ENCODE data around the gene TTLL10. TPM values are rescaled to one million over a fixed set of nuclear protein-coding genes. Genes with fewer than 3 reads are reported as not detected.

Gene TTLL10
- total RNA-seq, 1 experiment from 2014 or later = not detected

DNA sequence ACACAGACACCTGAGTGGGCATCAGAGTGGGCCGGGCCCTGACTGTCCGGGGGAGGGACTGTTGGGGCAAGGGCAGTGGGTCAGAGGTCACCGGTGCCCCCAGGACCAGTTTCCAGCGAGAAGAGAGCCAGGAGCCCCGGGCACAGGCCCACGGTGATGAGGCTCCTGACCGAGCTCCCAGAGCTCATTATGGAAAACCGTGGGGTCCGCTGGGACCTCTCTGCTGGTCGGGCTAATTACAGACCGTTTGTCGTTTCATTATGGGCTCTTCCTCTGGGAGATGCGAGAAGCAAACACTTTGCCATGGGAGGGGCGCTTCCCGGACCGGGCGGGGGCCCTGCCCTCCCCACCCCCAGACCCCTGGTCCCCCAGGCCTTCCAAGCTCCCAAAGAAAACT, 12.0 kb upstream of the TTLL10 start:
- TF ChIP-seq, protein P1, sequence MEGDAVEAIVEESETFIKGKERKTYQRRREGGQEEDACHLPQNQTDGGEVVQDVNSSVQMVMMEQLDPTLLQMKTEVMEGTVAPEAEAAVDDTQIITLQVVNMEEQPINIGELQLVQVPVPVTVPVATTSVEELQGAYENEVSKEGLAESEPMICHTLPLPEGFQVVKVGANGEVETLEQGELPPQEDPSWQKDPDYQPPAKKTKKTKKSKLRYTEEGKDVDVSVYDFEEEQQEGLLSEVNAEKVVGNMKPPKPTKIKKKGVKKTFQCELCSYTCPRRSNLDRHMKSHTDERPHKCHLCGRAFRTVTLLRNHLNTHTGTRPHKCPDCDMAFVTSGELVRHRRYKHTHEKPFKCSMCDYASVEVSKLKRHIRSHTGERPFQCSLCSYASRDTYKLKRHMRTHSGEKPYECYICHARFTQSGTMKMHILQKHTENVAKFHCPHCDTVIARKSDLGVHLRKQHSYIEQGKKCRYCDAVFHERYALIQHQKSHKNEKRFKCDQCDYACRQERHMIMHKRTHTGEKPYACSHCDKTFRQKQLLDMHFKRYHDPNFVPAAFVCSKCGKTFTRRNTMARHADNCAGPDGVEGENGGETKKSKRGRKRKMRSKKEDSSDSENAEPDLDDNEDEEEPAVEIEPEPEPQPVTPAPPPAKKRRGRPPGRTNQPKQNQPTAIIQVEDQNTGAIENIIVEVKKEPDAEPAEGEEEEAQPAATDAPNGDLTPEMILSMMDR (IDR thresholded peaks at IDR 0.05; ENCODE audit: unreplicated experiment) = no peak
- POLR2A ChIA-PET = no interaction called here
- no TSS peak for BruUV-seq (replicated peaks)

DNA sequence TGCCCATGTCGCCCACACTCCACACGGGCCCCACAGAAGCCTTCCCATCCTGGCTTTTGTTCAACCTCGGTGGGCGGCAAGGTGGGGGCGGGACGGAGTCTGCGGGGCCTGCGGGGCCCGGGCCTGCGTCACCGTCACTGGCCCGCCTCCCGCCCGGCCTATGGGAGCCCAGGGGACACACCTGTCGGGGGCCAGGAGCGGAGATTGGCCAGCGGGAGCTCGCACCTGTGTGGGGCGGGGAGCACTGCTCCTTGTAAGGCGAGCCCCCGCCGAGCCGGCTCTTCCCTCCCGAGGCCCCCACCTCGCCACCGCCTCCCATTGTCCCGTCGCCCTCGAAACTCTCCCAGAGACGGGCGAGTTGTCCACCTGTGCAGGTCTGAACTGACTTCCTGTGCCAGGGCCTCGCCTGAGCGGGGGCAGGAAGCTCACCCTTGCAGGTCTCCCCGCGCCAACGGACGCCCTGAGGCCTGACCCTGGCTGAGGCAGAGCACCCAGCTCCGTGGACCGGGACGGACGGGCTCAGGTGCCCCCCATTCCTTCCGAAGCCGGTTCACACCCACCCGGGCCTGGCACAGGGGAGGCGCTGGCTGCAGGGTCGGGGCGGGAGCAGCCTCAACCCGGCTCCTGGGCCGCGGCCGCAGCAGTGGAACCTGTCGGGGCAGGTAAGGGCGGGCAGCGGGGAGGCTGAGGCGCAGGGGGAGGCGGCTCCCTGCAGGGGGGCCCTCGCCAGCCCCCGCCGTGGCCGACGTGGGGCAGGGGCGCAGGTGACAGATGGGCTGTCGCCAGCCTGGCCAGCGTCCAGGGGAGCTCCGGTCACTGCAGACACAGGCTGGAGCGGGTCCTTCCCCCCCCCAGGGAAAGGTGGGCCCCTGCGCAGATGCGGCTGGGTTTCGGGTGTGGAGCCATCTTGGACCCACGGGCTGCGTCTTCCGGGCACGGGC, 10.8 kb upstream of the TTLL10 start:
- Mint-ChIP-seq H3K4me1 (ENCODE audit: insufficient read depth, unreplicated experiment) (no peaks in the 10 kb centered on the region), H3K4me3 (ENCODE audit: unreplicated experiment) (no peak overlapping the region), H3K27ac (ENCODE audit: low read depth, unreplicated experiment) (no peak overlapping the region), H3K27me3 (ENCODE audit: insufficient read depth, unreplicated experiment) (no peaks in the 10 kb centered on the region), H3K9me3 (ENCODE audit: unreplicated experiment) (no peaks in the 10 kb centered on the region), H3K36me3 (ENCODE audit: insufficient read depth, unreplicated experiment) (no peaks in the 10 kb centered on the region)
- TF ChIP-seq, protein P1 (IDR thresholded peaks at IDR 0.05; ENCODE audit: unreplicated experiment) = no peak
- CTCF ChIA-PET = no interaction called here
- intact Hi-C loops (cut with micrococcal nuclease) = no loop called here
- BruUV-seq (replicated peaks) = no TSS peak
- DNase-seq (ENCODE audit: unreplicated experiment) = peak; percentile 16
- POLR2A ChIA-PET = no interaction called here

More for the DNA sequence above, 12.0 kb upstream of the TTLL10 start:
- intact Hi-C loops (cut with micrococcal nuclease) = no loop called here
- Mint-ChIP-seq H3K36me3 (ENCODE audit: insufficient read depth, unreplicated experiment) (no peaks in the 10 kb centered on the region), H3K27ac (ENCODE audit: low read depth, unreplicated experiment) (no peak overlapping the region), H3K4me1 (ENCODE audit: insufficient read depth, unreplicated experiment) (no peaks in the 10 kb centered on the region), H3K9me3 (ENCODE audit: unreplicated experiment) (no peaks in the 10 kb centered on the region), H3K27me3 (ENCODE audit: insufficient read depth, unreplicated experiment) (no peaks in the 10 kb centered on the region), H3K4me3 (ENCODE audit: unreplicated experiment) (no peak overlapping the region)
- CTCF ChIA-PET = no interaction called here
- DNase-seq (ENCODE audit: unreplicated experiment) = no peak

DNA sequence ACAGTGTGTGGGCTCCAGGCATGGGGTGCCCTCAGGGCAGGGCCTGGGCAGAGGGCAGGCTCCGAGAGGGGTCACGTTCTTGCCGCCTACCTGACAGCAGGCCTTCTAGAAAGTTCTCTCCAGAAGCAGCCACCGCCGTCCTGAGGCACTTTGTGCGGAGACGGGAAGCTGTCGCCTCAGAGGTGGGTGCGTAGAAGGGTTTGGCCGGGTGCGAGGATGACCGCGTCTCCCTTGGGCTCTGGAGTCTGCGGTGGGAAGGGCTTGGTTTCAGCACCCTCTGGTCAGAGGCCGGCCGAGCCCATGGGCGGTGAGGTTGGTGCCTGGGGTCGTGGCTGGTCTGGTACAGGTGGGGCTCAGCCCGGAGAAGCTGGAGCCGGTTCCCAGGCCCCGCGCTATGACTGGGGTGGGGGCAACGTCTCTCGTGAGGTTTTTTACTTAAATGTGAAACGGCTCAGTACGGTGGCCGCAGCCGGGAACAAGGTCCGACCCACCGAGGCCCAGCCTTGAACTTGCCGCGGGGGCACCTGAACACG, 10.1 kb upstream of the TTLL10 start:
- no peaks in the 10 kb centered on the region for H3K4me1 Mint-ChIP-seq (ENCODE audit: insufficient read depth, unreplicated experiment)
- POLR2A ChIA-PET = no interaction called here
- no peak overlapping the region for H3K27ac Mint-ChIP-seq (ENCODE audit: low read depth, unreplicated experiment)
- H3K27me3 Mint-ChIP-seq (ENCODE audit: insufficient read depth, unreplicated experiment) = no peaks in the 10 kb centered on the region
- H3K4me3 Mint-ChIP-seq (ENCODE audit: unreplicated experiment) = no peak overlapping the region
- H3K36me3 Mint-ChIP-seq (ENCODE audit: insufficient read depth, unreplicated experiment) = no peaks in the 10 kb centered on the region
- no peaks in the 10 kb centered on the region for H3K9me3 Mint-ChIP-seq (ENCODE audit: unreplicated experiment)
- intact Hi-C loops (cut with micrococcal nuclease) = no loop called here
- no TSS peak for BruUV-seq (replicated peaks)
- no peak for DNase-seq (ENCODE audit: unreplicated experiment)
- CTCF ChIA-PET = interaction anchor here (1.2 kb wide), 1 partner anchor 41 kb away, joined by 5 read pairs; no protein-coding TSS in a partner anchor
- TF ChIP-seq, protein P1 (IDR thresholded peaks at IDR 0.05; ENCODE audit: unreplicated experiment) = no peak

DNA sequence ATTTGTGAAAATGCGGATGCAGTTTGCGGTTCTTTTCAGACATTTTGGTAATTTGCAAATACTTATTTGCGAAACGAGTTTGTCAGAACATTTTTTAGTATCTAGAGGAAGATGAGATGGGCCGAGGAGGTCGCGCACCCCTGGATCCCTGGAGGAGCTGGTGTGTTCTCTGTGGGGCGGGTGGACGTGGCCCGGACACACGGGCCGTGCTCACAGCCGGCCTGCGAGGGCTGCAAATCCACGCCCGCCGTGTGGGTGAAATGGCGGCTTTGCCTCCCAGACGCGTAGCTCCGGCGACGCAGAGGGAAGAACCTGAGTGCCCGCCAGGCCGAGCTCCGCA, 9.3 kb upstream of the TTLL10 start:
- no peaks in the 10 kb centered on the region for H3K27me3 Mint-ChIP-seq (ENCODE audit: insufficient read depth, unreplicated experiment)

More for the DNA sequence above, 9.3 kb upstream of the TTLL10 start:
- no peaks in the 10 kb centered on the region for H3K4me1 Mint-ChIP-seq (ENCODE audit: insufficient read depth, unreplicated experiment)
- no peak overlapping the region for H3K27ac Mint-ChIP-seq (ENCODE audit: low read depth, unreplicated experiment)
- DNase-seq (ENCODE audit: unreplicated experiment) = no peak
- no TSS peak for BruUV-seq (replicated peaks)
- intact Hi-C loops (cut with micrococcal nuclease) = no loop called here
- CTCF ChIA-PET = interaction anchor here (1.2 kb wide), 1 partner anchor 42 kb away, joined by 5 read pairs; no protein-coding TSS in a partner anchor
- POLR2A ChIA-PET = no interaction called here
- H3K9me3 Mint-ChIP-seq (ENCODE audit: unreplicated experiment) = no peaks in the 10 kb centered on the region
- TF ChIP-seq, protein P1 (IDR thresholded peaks at IDR 0.05; ENCODE audit: unreplicated experiment) = no peak
- no peak overlapping the region for H3K4me3 Mint-ChIP-seq (ENCODE audit: unreplicated experiment)
- H3K36me3 Mint-ChIP-seq (ENCODE audit: insufficient read depth, unreplicated experiment) = no peaks in the 10 kb centered on the region
